GM12878 (cell line): ENCODE results near the gene PCNX1. TPM values are rescaled to one million over a fixed set of nuclear protein-coding genes. Genes with fewer than 3 reads are reported as not detected.

Source experiments
- BCL11A ChIP-seq: IDR thresholded peaks from 2 replicates; pipeline ENCODE4 v1.6.1; 2011; ENCODE audit warnings: low read depth, low read length
- CREM ChIP-seq: IDR thresholded peaks from 2 replicates; pipeline ENCODE4 v1.6.1; 2014; ENCODE audit warnings: antibody characterized with exemption, low read depth
- ESRRA ChIP-seq: IDR thresholded peaks from 2 replicates; pipeline ENCODE4 v1.6.1; 2012; ENCODE audit warnings: mild to moderate bottlenecking, low read length, improper control_type of control experiment
- FOS ChIP-seq: IDR thresholded peaks from 3 replicates; pipeline ENCODE4 v1.6.1; 2011; ENCODE audit warnings: borderline replicate concordance; ENCODE audit not compliant: insufficient read length; ENCODE audit errors: extremely low read depth
- GABPA ChIP-seq: IDR thresholded peaks from 2 replicates; pipeline ENCODE4 v1.6.1; 2014; ENCODE audit warnings: antibody characterized with exemption, low read depth, mild to moderate bottlenecking, inconsistent platforms
- JUNB ChIP-seq: IDR thresholded peaks from 2 replicates; pipeline ENCODE4 v1.6.1; 2016; ENCODE audit warnings: antibody characterized with exemption, mild to moderate bottlenecking
- PKNOX1 ChIP-seq: fragments of 450-650 bp; IDR thresholded peaks from 2 replicates; pipeline ENCODE4 v1.6.1; 2016; ENCODE audit warnings: mild to moderate bottlenecking
- RAD51 ChIP-seq: fragments of 450-650 bp; IDR thresholded peaks from 2 replicates; pipeline ENCODE4 v1.6.1; 2016; ENCODE audit warnings: moderate library complexity, mild to moderate bottlenecking, inconsistent platforms
- TCF12 ChIP-seq: IDR thresholded peaks from 2 replicates; pipeline ENCODE4 v1.6.1; 2011; ENCODE audit warnings: low read depth, mild to moderate bottlenecking, low read length
- ZBED1 ChIP-seq: IDR thresholded peaks from 2 replicates; pipeline ENCODE4 v1.6.1; 2016; ENCODE audit warnings: borderline replicate concordance
- ZBTB4 ChIP-seq: fragments of 450-650 bp; formaldehyde crosslinking; IDR thresholded peaks from 2 replicates; pipeline ENCODE4 v1.4.0; 2022; ENCODE audit warnings: mild to moderate bottlenecking, moderate library complexity
- ZBTB40 ChIP-seq: fragments of 450-650 bp; IDR thresholded peaks from 2 replicates; pipeline ENCODE4 v1.6.1; 2016; ENCODE audit warnings: mild to moderate bottlenecking, moderate library complexity, borderline replicate concordance
- ZNF207 ChIP-seq: fragments of 450-650 bp; IDR thresholded peaks from 2 replicates; pipeline ENCODE4 v1.6.1; 2014; ENCODE audit warnings: antibody characterized with exemption, mild to moderate bottlenecking, borderline replicate concordance
- ZNF592 ChIP-seq: fragments of 450-650 bp; IDR thresholded peaks from 2 replicates; pipeline ENCODE4 v1.6.1; 2017; ENCODE audit warnings: mild to moderate bottlenecking, moderate library complexity
- ZNF622 ChIP-seq: fragments of 450-650 bp; IDR thresholded peaks from 2 replicates; pipeline ENCODE4 v1.6.1; 2017; ENCODE audit warnings: mild to moderate bottlenecking, inconsistent platforms
- polyA plus RNA-seq, 11 experiments: library from polyadenylated mRNA; depleted of rRNA in 4 of 11; unstranded in 6 of 11; stranded (reverse) in 5 of 11; fragments of >200 nt; fragmentation: Nextera tagmentation in 4 of 11; fragmentation: Illumina TruSeq in 1 of 11; extraction: Ambion mirVana in 4 of 11; extraction: Trizol in 1 of 11; gene quantifications; 1 replicate in 1 of 11; 2 replicates in 10 of 11; pipeline versions ENCODE4 v1.2.1 to v1.2.3, GENCODE V29; 2011 to 2016; ENCODE audit warnings: inconsistent platforms in 2 of 11, missing spikeins in 2 of 11, low read depth in 1 of 11
- total RNA-seq, 4 experiments: library from RNA; depleted of rRNA in 3 of 4; stranded (reverse); fragments of >200 nt in 3 of 4; fragmentation: Illumina TruSeq in 1 of 4; extraction: Trizol in 1 of 4; gene quantifications; 2 replicates each; pipeline versions ENCODE4 v1.2.1 to v1.2.3, GENCODE V29; 2013 to 2021

The PCNX1 gene
- total and polyA plus RNA-seq, 10 of the 15 experiments (the other 5 are each of a cell fraction or from before 2014, with no cell fraction given): 4.6 to 53.9 (median 20.5) TPM

GRCh38 chr14:70893858-70894291 is 13.4 kb upstream of the PCNX1 start (continued):
- peak; percentile 38; the same call in 1 of the 2 replicates for TF ChIP-seq BCL11A
- TF ChIP-seq ZNF207: no peak
- TF ChIP-seq CREM: peak; percentile 55; the same call in 1 of the 2 replicates
- no peak for TF ChIP-seq RAD51
- TF ChIP-seq JUNB: peak; percentile 70
- TF ChIP-seq ZBED1: no peak
- no peak for TF ChIP-seq ZBTB4 (CRISPR knock-in tag)
- TF ChIP-seq GABPA: 0 out of 2 replicates have a peak, but pooled peaks have one; percentile 1
- no peak for TF ChIP-seq PKNOX1
- no peak for TF ChIP-seq ESRRA
- no peak for TF ChIP-seq ZBTB40
- TF ChIP-seq ZNF592: no peak
- no peak for TF ChIP-seq FOS
- TF ChIP-seq TCF12: no peak
- TF ChIP-seq ZNF622: no peak
- TF ChIP-seq, all 136 proteins: peak for 18
